Epithelial cell of esophagus (primary cell): ENCODE results near the gene EHBP1L1.
A peak's percentile ranks its signal among the peaks of the same experiment; 100 is the strongest.

Experiments used
- DNase-seq: peaks from one replicate; pipeline ENCODE4 v3.0.0; 2010; ENCODE audit warnings: low read depth
- H3K4me3 ChIP-seq: 2 replicates; pipeline ENCODE4 v1.5.1; 2011; ENCODE audit warnings: mild to moderate bottlenecking, low read length, control low read depth
- CTCF ChIP-seq: IDR thresholded peaks from 2 replicates; pipeline ENCODE4 v1.5.1; 2011; ENCODE audit warnings: low read depth, mild to moderate bottlenecking, low read length, control low read depth, inconsistent platforms; ENCODE audit not compliant: insufficient read depth; ENCODE audit errors: missing control alignments

Gene EHBP1L1

GRCh38 chr11:65629579-65629978 lies 53.7 kb downstream of the EHBP1L1 start:
- DNase-seq: no peak
- TF ChIP-seq CTCF: no peak
- H3K4me3 ChIP-seq: no peak overlapping the region

- H3K4me3 ChIP-seq: no peak overlapping the region
- DNase-seq: no peak
- TF ChIP-seq CTCF: no peak
Measured at GRCh38 chr11:65630215-65630614, 54.4 kb downstream of the EHBP1L1 start.

- DNase-seq: no peak
- no peak for TF ChIP-seq CTCF
- H3K4me3 ChIP-seq: no peak overlapping the region
Measured at GRCh38 chr11:65633390-65634108, 57.7 kb downstream of the EHBP1L1 start.

GRCh38 chr11:65634109-65634436 lies 58.2 kb downstream of the EHBP1L1 start:
- no peak overlapping the region for H3K4me3 ChIP-seq
- no peak for TF ChIP-seq CTCF
- no peak for DNase-seq

- TF ChIP-seq CTCF: no peak
- H3K4me3 ChIP-seq: no peak overlapping the region
- DNase-seq: no peak
Measured at GRCh38 chr11:65634440-65634839, 58.6 kb downstream of the EHBP1L1 start.

- TF ChIP-seq CTCF: no peak
- peak; percentile 46 for DNase-seq
- no peak overlapping the region for H3K4me3 ChIP-seq
Measured at GRCh38 chr11:65634905-65635731, 59.3 kb downstream of the EHBP1L1 start.
